Amniotic epithelial cell (primary cell): ENCODE data around the gene PRODH.
"Not testable (repeated sequence)": the region's sequence is repeated elsewhere in the genome, so short reads cannot be mapped to it uniquely, and the experiment has no call there.

Experiments used
- DNase-seq: peaks from one replicate; pipeline ENCODE4 v3.0.0-alpha.2; 2010; ENCODE audit warnings: low read depth

PRODH gene

GRCh38 chr22:18954303-18954989 lies 18.4 kb upstream of the PRODH start:
- DNase-seq, result peak; percentile 17

GRCh38 chr22:18953128-18953527 lies 17.0 kb upstream of the PRODH start:
- DNase-seq, result not testable (repeated sequence)

GRCh38 chr22:18952022-18952421 lies 15.9 kb upstream of the PRODH start:
- no peak for DNase-seq

GRCh38 chr22:18950141-18950540 lies 14.0 kb upstream of the PRODH start:
- no peak for DNase-seq

- no peak for DNase-seq
Measured at GRCh38 chr22:18947905-18948304, 11.8 kb upstream of the PRODH start.

GRCh38 chr22:18947105-18947504 lies 11.0 kb upstream of the PRODH start:
- DNase-seq, result not testable (repeated sequence)

- not testable (repeated sequence) for DNase-seq
Measured at GRCh38 chr22:18938691-18939090, 2.6 kb upstream of the PRODH start.

GRCh38 chr22:18934688-18935087 lies 1.4 kb downstream of the PRODH start:
- not testable (repeated sequence) for DNase-seq

GRCh38 chr22:18933914-18934313 lies 2.2 kb downstream of the PRODH start:
- DNase-seq, result no peak

- DNase-seq, result no peak
Measured at GRCh38 chr22:18931905-18932652, 4.0 kb downstream of the PRODH start.

- DNase-seq, result no peak
Measured at GRCh38 chr22:18929459-18929858, 6.6 kb downstream of the PRODH start.

GRCh38 chr22:18927573-18927972 lies 8.5 kb downstream of the PRODH start:
- no peak for DNase-seq

GRCh38 chr22:18927020-18927419 lies 9.1 kb downstream of the PRODH start:
- DNase-seq, result no peak

- no peak for DNase-seq
Measured at GRCh38 chr22:18925368-18926064, 10.6 kb downstream of the PRODH start.

- DNase-seq, result not testable (repeated sequence)
Measured at GRCh38 chr22:18920257-18920902, 15.7 kb downstream of the PRODH start.

GRCh38 chr22:18917818-18918217 lies 18.3 kb downstream of the PRODH start:
- not testable (repeated sequence) for DNase-seq

- DNase-seq, result not testable (repeated sequence)
Measured at GRCh38 chr22:18915550-18915949, 20.5 kb downstream of the PRODH start.

GRCh38 chr22:18914558-18914957 lies 21.5 kb downstream of the PRODH start:
- DNase-seq, result not testable (repeated sequence)

GRCh38 chr22:18912264-18912946 lies 23.7 kb downstream of the PRODH start:
- not testable (repeated sequence) for DNase-seq

- not testable (repeated sequence) for DNase-seq
Measured at GRCh38 chr22:18911535-18911934, 24.6 kb downstream of the PRODH start.

GRCh38 chr22:18909556-18909955 lies 26.5 kb downstream of the PRODH start:
- DNase-seq, result no peak

- DNase-seq, result no peak
Measured at GRCh38 chr22:18906896-18907295, 29.2 kb downstream of the PRODH start.
